ENCODE measurements around the gene CATSPERE.

CATSPERE gene

DNA sequence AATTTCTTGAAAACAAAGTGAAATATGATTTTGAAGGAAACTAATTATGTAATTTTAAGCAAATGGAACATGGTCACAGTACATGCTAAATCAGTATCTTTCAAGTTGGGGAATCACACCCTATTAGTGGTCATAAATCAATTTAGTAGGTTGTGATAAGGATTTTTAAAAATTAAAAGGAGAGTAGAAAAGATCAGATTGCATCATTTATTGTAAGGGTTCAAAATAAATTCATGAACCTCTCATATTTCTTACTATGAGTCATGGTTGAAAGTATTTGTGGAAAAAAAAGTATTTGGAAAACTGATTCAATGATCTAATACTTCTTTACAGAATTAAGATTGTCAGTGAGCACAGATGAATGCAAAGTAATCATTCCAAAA lies 24.0 kb upstream of the CATSPERE start:
- TF ChIP-seq, protein P1, sequence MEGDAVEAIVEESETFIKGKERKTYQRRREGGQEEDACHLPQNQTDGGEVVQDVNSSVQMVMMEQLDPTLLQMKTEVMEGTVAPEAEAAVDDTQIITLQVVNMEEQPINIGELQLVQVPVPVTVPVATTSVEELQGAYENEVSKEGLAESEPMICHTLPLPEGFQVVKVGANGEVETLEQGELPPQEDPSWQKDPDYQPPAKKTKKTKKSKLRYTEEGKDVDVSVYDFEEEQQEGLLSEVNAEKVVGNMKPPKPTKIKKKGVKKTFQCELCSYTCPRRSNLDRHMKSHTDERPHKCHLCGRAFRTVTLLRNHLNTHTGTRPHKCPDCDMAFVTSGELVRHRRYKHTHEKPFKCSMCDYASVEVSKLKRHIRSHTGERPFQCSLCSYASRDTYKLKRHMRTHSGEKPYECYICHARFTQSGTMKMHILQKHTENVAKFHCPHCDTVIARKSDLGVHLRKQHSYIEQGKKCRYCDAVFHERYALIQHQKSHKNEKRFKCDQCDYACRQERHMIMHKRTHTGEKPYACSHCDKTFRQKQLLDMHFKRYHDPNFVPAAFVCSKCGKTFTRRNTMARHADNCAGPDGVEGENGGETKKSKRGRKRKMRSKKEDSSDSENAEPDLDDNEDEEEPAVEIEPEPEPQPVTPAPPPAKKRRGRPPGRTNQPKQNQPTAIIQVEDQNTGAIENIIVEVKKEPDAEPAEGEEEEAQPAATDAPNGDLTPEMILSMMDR (IDR thresholded peaks at IDR 0.05; ENCODE audit: low read depth, low read length, missing control alignments) = no peak
- DNase-seq (ENCODE audit: low read depth) = no peak
- H3K4me3 ChIP-seq (ENCODE audit: low read depth, low read length) = no peak overlapping the region

DNA sequence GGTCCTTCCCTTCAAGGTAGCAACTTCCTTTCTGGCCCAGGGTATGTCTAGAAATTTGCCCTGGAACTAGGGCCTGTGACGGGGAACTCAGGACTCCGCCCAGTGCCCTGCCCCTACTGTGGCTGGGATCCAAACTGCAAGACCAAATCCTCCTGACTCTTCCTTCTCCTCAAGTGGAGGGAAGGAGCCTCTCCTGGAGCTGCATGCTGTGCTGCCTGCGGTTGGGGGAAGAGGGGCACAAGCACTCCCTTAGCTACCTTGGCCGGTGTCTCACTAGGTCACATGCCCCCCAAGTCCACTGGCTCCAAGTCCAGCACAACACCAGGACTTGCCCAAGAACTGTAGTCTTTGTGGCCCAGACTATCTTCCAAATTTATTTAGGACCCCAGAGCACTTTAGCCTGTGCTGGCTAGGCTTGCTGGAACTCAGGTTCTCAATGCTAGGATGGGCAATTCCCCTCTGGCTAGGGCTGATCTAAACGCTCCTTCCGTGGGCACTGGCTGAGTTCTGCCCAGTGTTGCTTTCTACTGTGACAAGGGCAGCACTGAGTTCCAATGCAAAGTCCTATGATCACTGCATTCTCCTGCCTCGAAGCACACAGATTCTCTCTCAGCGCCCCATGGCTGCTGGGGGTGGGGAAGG lies 21.6 kb upstream of the CATSPERE start:
- no peak for DNase-seq (ENCODE audit: low read depth)
- TF ChIP-seq, protein P1 (IDR thresholded peaks at IDR 0.05; ENCODE audit: low read depth, low read length, missing control alignments) = no peak
- H3K4me3 ChIP-seq (ENCODE audit: low read depth, low read length) = no peak overlapping the region

DNA sequence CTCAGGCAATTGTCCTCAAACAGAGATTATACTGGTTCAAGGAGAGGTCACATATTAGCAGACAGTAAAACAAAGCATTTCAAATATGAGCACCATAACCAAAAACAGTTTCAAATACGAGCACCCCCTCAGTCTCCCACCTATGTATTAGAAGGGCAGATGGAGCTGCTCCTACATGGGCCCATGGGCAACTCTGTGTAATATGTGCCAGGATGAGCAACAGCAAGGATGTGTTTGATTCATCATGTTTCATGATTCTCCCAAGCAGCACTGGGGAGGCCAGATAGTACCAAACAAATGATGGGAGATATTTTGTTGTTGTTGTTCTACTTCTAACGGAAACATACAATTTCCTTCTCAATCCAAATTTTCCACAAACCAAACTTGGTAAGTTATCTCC lies 18.2 kb upstream of the CATSPERE start:
- H3K4me3 ChIP-seq (ENCODE audit: low read depth, low read length) = no peak overlapping the region
- TF ChIP-seq, protein P1 (IDR thresholded peaks at IDR 0.05; ENCODE audit: low read depth, low read length, missing control alignments) = no peak
- no peak for DNase-seq (ENCODE audit: low read depth)

DNA sequence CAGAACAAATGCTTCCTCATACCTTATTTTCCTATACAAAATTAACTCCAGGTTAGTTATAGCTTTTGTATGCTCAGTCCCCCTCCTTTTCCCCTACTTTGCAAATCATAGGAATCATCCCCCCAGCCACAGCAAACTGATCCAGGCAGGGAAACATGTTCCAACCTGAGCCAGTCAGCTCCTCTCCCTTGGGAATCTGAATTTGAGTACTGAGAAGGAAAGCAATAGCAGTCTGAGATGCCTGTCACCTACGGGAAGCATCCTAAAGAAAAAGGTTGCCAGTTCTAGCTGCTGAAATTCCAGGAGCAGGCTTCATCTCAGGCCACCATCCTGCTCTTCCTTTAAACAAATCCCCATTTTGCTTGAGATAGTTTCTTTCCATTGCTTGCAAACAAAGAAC lies 16.2 kb upstream of the CATSPERE start:
- no peak overlapping the region for H3K4me3 ChIP-seq (ENCODE audit: low read depth, low read length)
- no peak for DNase-seq (ENCODE audit: low read depth)
- TF ChIP-seq, protein P1 (IDR thresholded peaks at IDR 0.05; ENCODE audit: low read depth, low read length, missing control alignments) = no peak

DNA sequence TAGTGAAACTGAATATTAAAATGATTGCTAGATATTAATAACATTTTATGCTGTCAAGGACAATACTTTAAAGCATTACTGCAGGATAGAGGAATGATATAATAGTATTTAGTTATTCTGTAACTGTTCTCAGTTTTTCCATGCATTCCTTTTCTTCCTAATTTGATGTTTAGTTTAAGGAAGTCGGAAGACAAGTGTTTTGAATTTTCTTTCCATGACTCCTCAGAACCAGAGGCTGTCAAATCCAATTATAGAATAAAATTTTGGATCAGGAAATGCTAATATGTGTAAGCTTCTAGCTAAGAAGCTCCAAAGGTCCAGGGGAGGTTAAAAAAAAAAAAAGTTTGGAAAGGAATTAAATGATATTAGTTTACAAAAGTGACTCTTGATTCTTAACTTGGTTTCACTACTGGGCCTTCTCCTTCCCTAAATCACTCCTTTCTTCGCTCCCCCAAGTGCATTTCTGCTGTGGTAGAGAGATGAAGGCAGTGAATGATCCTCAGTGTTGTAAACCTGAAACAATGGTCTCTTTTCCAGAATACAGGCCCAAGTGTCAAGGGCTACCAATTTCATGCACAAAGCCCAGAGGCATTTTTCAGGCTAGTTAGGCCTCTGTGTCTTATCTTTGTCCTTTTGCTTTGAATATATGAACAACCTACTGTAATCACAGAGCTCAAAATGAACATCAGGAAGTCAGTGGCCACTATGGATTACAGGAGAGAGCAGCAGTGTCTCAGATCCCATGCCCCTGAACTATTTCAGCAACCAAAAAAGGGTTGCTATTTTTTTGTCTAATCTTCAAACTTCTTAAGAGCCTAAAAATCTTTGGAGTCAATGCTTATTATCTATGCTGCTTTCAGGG lies 15.5 kb upstream of the CATSPERE start:
- H3K4me3 ChIP-seq (ENCODE audit: low read depth, low read length) = no peak overlapping the region
- DNase-seq (ENCODE audit: low read depth) = no peak
- TF ChIP-seq, protein P1 (IDR thresholded peaks at IDR 0.05; ENCODE audit: low read depth, low read length, missing control alignments) = no peak

DNA sequence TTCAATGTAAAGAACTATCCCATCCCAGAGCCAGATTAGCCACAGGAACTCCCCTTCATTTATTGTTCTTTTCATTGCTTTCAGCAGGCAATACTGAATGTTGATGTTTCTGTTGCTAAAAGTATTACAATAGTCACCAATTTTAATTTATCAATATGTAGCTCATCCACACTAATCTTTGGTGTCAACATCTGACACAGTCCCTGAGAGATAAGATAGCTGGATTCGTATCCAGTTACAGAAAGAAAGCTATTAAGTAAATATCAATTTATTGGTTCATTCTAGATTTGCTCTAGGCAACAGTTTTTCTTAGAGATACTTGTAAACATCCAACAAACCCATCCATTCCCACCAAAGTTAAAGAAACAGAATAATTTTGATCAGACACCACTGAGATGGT lies 14.0 kb upstream of the CATSPERE start:
- TF ChIP-seq, protein P1 (IDR thresholded peaks at IDR 0.05; ENCODE audit: low read depth, low read length, missing control alignments) = no peak
- H3K4me3 ChIP-seq (ENCODE audit: low read depth, low read length) = no peak overlapping the region
- DNase-seq (ENCODE audit: low read depth) = no peak

Measured in GM12864 (cell line).